ENCODE results near the gene CYSRT1. TPM values are rescaled to one million over a fixed set of nuclear protein-coding genes. Genes with fewer than 3 reads are reported as not detected.

The CYSRT1 gene
- total and polyA plus RNA-seq, 2 donors (not counting 1 experiment from before 2014, with no cell fraction given) = 0.22 to 0.51 TPM

GRCh38 chr9:137247135-137247915 is 22.4 kb downstream of the CYSRT1 start:
- Histone ChIP-seq H3K4me1 (ENCODE audit: control insufficient read depth in 2 of 2, insufficient read depth in 2 of 2, low read length in 2 of 2) (peaks cover 5% of the 10 kb centered on the region in 2 donors), H4K20me1 (ENCODE audit: control insufficient read depth, insufficient read depth, low read length, poor library complexity, severe bottlenecking) (peaks cover 20% of the 10 kb centered on the region), H3K27ac (ENCODE audit: low read length in 2 of 2) (no peak overlapping the region), H2AFZ (ENCODE audit: insufficient read depth, low read depth, low read length, poor library complexity, severe bottlenecking) (no peak overlapping the region), H3K9ac (ENCODE audit: low read length) (no peak overlapping the region), H3K27me3 (replicated peaks in 1 of 4; ENCODE audit: control extremely low read depth in 1 of 4, control insufficient read depth in 3 of 4, insufficient read depth in 4 of 4, low read length in 3 of 4) (no peaks in the 10 kb centered on the region), H3K36me3 (replicated peaks in 1 of 2; ENCODE audit: control extremely low read depth in 1 of 2, control insufficient read depth in 1 of 2, extremely low read depth in 1 of 2, insufficient read depth in 2 of 2, low read length in 1 of 2) (peaks cover 0 to 14% of the 10 kb centered on the region in 2 experiments), H3K4me3 (ENCODE audit: control extremely low read depth in 1 of 5, extremely low read depth in 1 of 5, insufficient read depth in 1 of 5, low read depth in 2 of 5, low read length in 4 of 5) (no peak overlapping the region), H3K9me3 (ENCODE audit: control extremely low read depth in 1 of 3, control insufficient read depth in 2 of 3, insufficient read depth in 1 of 3, low read length in 2 of 3) (no peaks in the 10 kb centered on the region), H3K4me2 (replicated peaks; ENCODE audit: low read depth, low read length, poor library complexity, severe bottlenecking) (no peak overlapping the region), H3K79me2 (ENCODE audit: control insufficient read depth, insufficient read depth, low read length) (peaks cover 25% of the 10 kb centered on the region)
- Mint-ChIP-seq H3K4me3 (no peak overlapping the region), H3K9me3 (ENCODE audit: insufficient read depth) (no peaks in the 10 kb centered on the region), H3K4me1 (peaks cover 14% of the 10 kb centered on the region), H3K27me3 (no peaks in the 10 kb centered on the region), H3K27ac (no peak overlapping the region)
- TF ChIP-seq, protein P1, sequence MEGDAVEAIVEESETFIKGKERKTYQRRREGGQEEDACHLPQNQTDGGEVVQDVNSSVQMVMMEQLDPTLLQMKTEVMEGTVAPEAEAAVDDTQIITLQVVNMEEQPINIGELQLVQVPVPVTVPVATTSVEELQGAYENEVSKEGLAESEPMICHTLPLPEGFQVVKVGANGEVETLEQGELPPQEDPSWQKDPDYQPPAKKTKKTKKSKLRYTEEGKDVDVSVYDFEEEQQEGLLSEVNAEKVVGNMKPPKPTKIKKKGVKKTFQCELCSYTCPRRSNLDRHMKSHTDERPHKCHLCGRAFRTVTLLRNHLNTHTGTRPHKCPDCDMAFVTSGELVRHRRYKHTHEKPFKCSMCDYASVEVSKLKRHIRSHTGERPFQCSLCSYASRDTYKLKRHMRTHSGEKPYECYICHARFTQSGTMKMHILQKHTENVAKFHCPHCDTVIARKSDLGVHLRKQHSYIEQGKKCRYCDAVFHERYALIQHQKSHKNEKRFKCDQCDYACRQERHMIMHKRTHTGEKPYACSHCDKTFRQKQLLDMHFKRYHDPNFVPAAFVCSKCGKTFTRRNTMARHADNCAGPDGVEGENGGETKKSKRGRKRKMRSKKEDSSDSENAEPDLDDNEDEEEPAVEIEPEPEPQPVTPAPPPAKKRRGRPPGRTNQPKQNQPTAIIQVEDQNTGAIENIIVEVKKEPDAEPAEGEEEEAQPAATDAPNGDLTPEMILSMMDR (IDR thresholded peaks at IDR 0.05) = no peak
- no peak for TF ChIP-seq EZH2 (IDR thresholded peaks at IDR 0.05; ENCODE audit: borderline replicate concordance, insufficient read depth, low read depth, low read length, poor library complexity, severe bottlenecking)
- POLR2A ChIA-PET = interaction anchor here (0.6 kb wide), 1 partner anchor 188 kb away, joined by 8 read pairs; no protein-coding TSS in a partner anchor
- intact Hi-C loops (cut with micrococcal nuclease) = no loop called here
- DNase-seq (no peak), ATAC-seq (ENCODE audit: low read depth) (no peak)
- 89% methylated on average over 19 of the region's 20 CpGs for WGBS (ENCODE audit: insufficient coverage)
- CTCF ChIA-PET = interaction anchor here (2.5 kb wide), 1 partner anchor 11 kb away, joined by 13 read pairs; no protein-coding TSS in a partner anchor

- no peak for DNase-seq
- Histone ChIP-seq H3K9ac (ENCODE audit: low read length) (no peak overlapping the region), H3K27me3 (replicated peaks in 1 of 4; ENCODE audit: control extremely low read depth in 1 of 4, control insufficient read depth in 3 of 4, insufficient read depth in 4 of 4, low read length in 3 of 4) (no peaks in the 10 kb centered on the region), H2AFZ (ENCODE audit: insufficient read depth, low read depth, low read length, poor library complexity, severe bottlenecking) (no peak overlapping the region), H3K36me3 (replicated peaks in 1 of 2; ENCODE audit: control extremely low read depth in 1 of 2, control insufficient read depth in 1 of 2, extremely low read depth in 1 of 2, insufficient read depth in 2 of 2, low read length in 1 of 2) (peaks cover 0 to 9% of the 10 kb centered on the region in 2 experiments), H3K79me2 (ENCODE audit: control insufficient read depth, insufficient read depth, low read length) (peaks cover 19% of the 10 kb centered on the region), H4K20me1 (ENCODE audit: control insufficient read depth, insufficient read depth, low read length, poor library complexity, severe bottlenecking) (peaks cover 15% of the 10 kb centered on the region), H3K4me3 (ENCODE audit: control extremely low read depth in 1 of 5, extremely low read depth in 1 of 5, insufficient read depth in 1 of 5, low read depth in 2 of 5, low read length in 4 of 5) (no peak overlapping the region), H3K4me2 (replicated peaks; ENCODE audit: low read depth, low read length, poor library complexity, severe bottlenecking) (no peak overlapping the region), H3K27ac (ENCODE audit: low read length in 2 of 2) (no peak overlapping the region), H3K9me3 (ENCODE audit: control extremely low read depth in 1 of 3, control insufficient read depth in 2 of 3, insufficient read depth in 1 of 3, low read length in 2 of 3) (no peaks in the 10 kb centered on the region), H3K4me1 (ENCODE audit: control insufficient read depth in 2 of 2, insufficient read depth in 2 of 2, low read length in 2 of 2) (peaks cover 0 to 2% of the 10 kb centered on the region in 2 donors)
- TF ChIP-seq, protein P1 (IDR thresholded peaks at IDR 0.05) = no peak
- no peak for TF ChIP-seq EZH2 (IDR thresholded peaks at IDR 0.05; ENCODE audit: borderline replicate concordance, insufficient read depth, low read depth, low read length, poor library complexity, severe bottlenecking)
- peaks cover 9% of the 10 kb centered on the region for H3K4me1 Mint-ChIP-seq
- no peak overlapping the region for H3K27ac Mint-ChIP-seq
- no CpG with 5 or more reads among the region's 6 CpGs for WGBS (ENCODE audit: insufficient coverage)
- ChIA-PET CTCF (interaction anchor here (0.7 to 2.5 kb wide), 2 partner anchors 11 to 18 kb away, joined by 3 to 13 read pairs; no protein-coding TSS in a partner anchor), POLR2A (no interaction called here)
- no peak for ATAC-seq (ENCODE audit: low read depth)
- no peaks in the 10 kb centered on the region for H3K9me3 Mint-ChIP-seq (ENCODE audit: insufficient read depth)
- no peak overlapping the region for H3K4me3 Mint-ChIP-seq
- intact Hi-C loops (cut with micrococcal nuclease) = no loop called here
- no peaks in the 10 kb centered on the region for H3K27me3 Mint-ChIP-seq
Measured at GRCh38 chr9:137247916-137248175, 22.9 kb downstream of the CYSRT1 start.
